Measurements from ENCODE around the gene ELF2.

The ELF2 gene

DNA sequence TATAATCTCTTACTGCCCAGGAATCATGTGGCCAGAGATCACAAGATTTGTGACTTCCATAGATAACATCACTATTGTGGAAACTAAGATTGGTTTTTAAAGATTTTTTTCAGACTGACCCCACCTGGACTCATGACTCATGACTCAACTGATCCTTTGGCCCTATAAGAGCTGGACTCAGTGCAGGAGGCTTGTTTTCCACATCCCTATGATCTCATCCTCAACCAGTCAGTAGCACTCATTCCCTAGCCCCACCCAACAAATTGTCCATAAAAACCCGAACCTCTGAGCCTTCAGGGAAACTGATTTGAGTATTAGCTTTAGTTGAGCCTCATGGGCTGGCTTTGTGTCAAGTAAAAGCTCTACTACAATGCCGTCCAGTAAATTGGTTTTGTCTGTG lies 169.4 kb downstream of the ELF2 start:
- H3K4me3 ChIP-seq: no peak overlapping the region
- H3K27ac ChIP-seq: peak overlapping the region in 1 of 21 experiments; percentile 16

All from skin epidermis (tissue), 12 donors.